Neural progenitor cell (in vitro differentiated cells): ENCODE results near the gene THRA. TPM values are rescaled to one million over a fixed set of nuclear protein-coding genes. Genes with fewer than 3 reads are reported as not detected.

Experiments used
- DNase-seq: peaks from one replicate; pipeline ENCODE4 v3.0.0-alpha.2; 2016; ENCODE audit warnings: low spot score
- H2AFZ ChIP-seq: fragments of 200-600 bp; sonication (generic); replicated peaks from 2 replicates; pipeline ENCODE4 v1.6.1; 2016; ENCODE audit warnings: antibody characterized with exemption
- H3F3A ChIP-seq: fragments of 200-600 bp; sonication (generic); 2 replicates; pipeline ENCODE4 v1.6.1; 2016; ENCODE audit warnings: antibody characterized with exemption, low read depth
- H3K27ac ChIP-seq: fragments of 200-600 bp; sonication (generic); 2 replicates; pipeline ENCODE4 v1.5.1; 2016; ENCODE audit warnings: mild to moderate bottlenecking
- H3K27me3 ChIP-seq: fragments of 200-600 bp; sonication (generic); 2 replicates; pipeline ENCODE4 v1.6.1; 2016; ENCODE audit warnings: mild to moderate bottlenecking, moderate library complexity
- H3K36me3 ChIP-seq: fragments of 200-600 bp; sonication (generic); 2 replicates; pipeline ENCODE4 v1.5.1; 2016
- H3K4me1 ChIP-seq: fragments of 200-600 bp; sonication (generic); 2 replicates; pipeline ENCODE4 v1.6.1; 2016; ENCODE audit warnings: mixed run types
- H3K4me2 ChIP-seq: fragments of 200-600 bp; sonication (generic); 2 replicates; pipeline ENCODE4 v1.6.1; 2016
- H3K4me3 ChIP-seq: fragments of 200-600 bp; sonication (generic); 2 replicates; pipeline ENCODE4 v1.5.1; 2016
- H3K79me2 ChIP-seq: fragments of 200-600 bp; sonication (generic); 2 replicates; pipeline ENCODE4 v1.6.1; 2016; ENCODE audit warnings: low read depth
- H3K9ac ChIP-seq: fragments of 200-600 bp; sonication (generic); 2 replicates; pipeline ENCODE4 v1.6.1; 2016
- H3K9me3 ChIP-seq: fragments of 200-600 bp; sonication (generic); 2 replicates; pipeline ENCODE4 v1.5.1; 2016; ENCODE audit warnings: low read depth
- H4K20me1 ChIP-seq: fragments of 200-600 bp; sonication (generic); 2 replicates; pipeline ENCODE4 v1.6.1; 2016; ENCODE audit warnings: low read depth
- H3K27ac Mint-ChIP-seq: 3 replicates; pipeline ENCODE4 v1.8.0; 2021; ENCODE audit warnings: mixed read lengths
- H3K27me3 Mint-ChIP-seq: 2 replicates; pipeline ENCODE4 v1.8.0; 2022; ENCODE audit warnings: low read depth, mild to moderate bottlenecking, inconsistent platforms, moderate library complexity, mixed read lengths; ENCODE audit not compliant: insufficient read depth
- H3K36me3 Mint-ChIP-seq: 3 replicates; pipeline ENCODE4 v1.8.0; 2021; ENCODE audit warnings: mixed read lengths
- H3K4me1 Mint-ChIP-seq: 3 replicates; pipeline ENCODE4 v1.8.0; 2021; ENCODE audit warnings: mixed read lengths
- H3K4me3 Mint-ChIP-seq: 3 replicates; pipeline ENCODE4 v1.8.0; 2021; ENCODE audit warnings: mild to moderate bottlenecking, moderate library complexity, mixed read lengths
- H3K9me3 Mint-ChIP-seq: 3 replicates; pipeline ENCODE4 v1.8.0; 2020; ENCODE audit warnings: mixed read lengths
- EZH2 ChIP-seq: fragments of 200-600 bp; sonication (generic); IDR thresholded peaks from 2 replicates; pipeline ENCODE4 v1.6.1; 2017; ENCODE audit warnings: antibody characterized with exemption, mild to moderate bottlenecking, moderate library complexity
- EZH2phosphoT487 ChIP-seq: fragments of 200-600 bp; sonication (generic); IDR thresholded peaks from 2 replicates; pipeline ENCODE4 v1.6.1; 2017; ENCODE audit warnings: antibody characterized with exemption
- total RNA-seq: library from RNA; depleted of rRNA; stranded (reverse); fragments of >200 nt; gene quantifications from 2 replicates; pipeline ENCODE4 v1.2.3, GENCODE V29; 2015; ENCODE audit warnings: low replicate concordance
- TF ChIP-seq, protein P1 (sequence below): fragments of 200-600 bp; sonication (generic); IDR thresholded peaks from 2 replicates; pipeline ENCODE4 v1.5.1; 2017; ENCODE audit warnings: antibody characterized with exemption, mild to moderate bottlenecking

Gene THRA
- total RNA-seq, 1 donor from 2014 or later: 14.5 TPM

GRCh38 chr17:40022497-40022896 lies 40.3 kb upstream of the THRA start:
- Histone ChIP-seq H3K27me3 (no peaks in the 10 kb centered on the region), H3K9ac (no peak overlapping the region), H3F3A (peaks cover 25% of the 10 kb centered on the region), H3K27ac (no peak overlapping the region), H3K36me3 (no peaks in the 10 kb centered on the region), H3K9me3 (no peaks in the 10 kb centered on the region), H3K4me3 (no peak overlapping the region), H3K4me2 (no peak overlapping the region), H2AFZ (no peak overlapping the region), H3K4me1 (peaks cover 17% of the 10 kb centered on the region), H3K79me2 (no peaks in the 10 kb centered on the region), H4K20me1 (peaks cover 4% of the 10 kb centered on the region)
- no peak overlapping the region for H3K4me3 Mint-ChIP-seq
- H3K4me1 Mint-ChIP-seq: peaks cover 21% of the 10 kb centered on the region
- no peak for DNase-seq
- H3K36me3 Mint-ChIP-seq: peaks cover 23% of the 10 kb centered on the region
- TF ChIP-seq EZH2phosphoT487 (no peak), EZH2 (no peak)
- TF ChIP-seq, protein P1, sequence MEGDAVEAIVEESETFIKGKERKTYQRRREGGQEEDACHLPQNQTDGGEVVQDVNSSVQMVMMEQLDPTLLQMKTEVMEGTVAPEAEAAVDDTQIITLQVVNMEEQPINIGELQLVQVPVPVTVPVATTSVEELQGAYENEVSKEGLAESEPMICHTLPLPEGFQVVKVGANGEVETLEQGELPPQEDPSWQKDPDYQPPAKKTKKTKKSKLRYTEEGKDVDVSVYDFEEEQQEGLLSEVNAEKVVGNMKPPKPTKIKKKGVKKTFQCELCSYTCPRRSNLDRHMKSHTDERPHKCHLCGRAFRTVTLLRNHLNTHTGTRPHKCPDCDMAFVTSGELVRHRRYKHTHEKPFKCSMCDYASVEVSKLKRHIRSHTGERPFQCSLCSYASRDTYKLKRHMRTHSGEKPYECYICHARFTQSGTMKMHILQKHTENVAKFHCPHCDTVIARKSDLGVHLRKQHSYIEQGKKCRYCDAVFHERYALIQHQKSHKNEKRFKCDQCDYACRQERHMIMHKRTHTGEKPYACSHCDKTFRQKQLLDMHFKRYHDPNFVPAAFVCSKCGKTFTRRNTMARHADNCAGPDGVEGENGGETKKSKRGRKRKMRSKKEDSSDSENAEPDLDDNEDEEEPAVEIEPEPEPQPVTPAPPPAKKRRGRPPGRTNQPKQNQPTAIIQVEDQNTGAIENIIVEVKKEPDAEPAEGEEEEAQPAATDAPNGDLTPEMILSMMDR: no peak
- no peaks in the 10 kb centered on the region for H3K9me3 Mint-ChIP-seq
- no peak overlapping the region for H3K27ac Mint-ChIP-seq
- H3K27me3 Mint-ChIP-seq: no peaks in the 10 kb centered on the region

DNA sequence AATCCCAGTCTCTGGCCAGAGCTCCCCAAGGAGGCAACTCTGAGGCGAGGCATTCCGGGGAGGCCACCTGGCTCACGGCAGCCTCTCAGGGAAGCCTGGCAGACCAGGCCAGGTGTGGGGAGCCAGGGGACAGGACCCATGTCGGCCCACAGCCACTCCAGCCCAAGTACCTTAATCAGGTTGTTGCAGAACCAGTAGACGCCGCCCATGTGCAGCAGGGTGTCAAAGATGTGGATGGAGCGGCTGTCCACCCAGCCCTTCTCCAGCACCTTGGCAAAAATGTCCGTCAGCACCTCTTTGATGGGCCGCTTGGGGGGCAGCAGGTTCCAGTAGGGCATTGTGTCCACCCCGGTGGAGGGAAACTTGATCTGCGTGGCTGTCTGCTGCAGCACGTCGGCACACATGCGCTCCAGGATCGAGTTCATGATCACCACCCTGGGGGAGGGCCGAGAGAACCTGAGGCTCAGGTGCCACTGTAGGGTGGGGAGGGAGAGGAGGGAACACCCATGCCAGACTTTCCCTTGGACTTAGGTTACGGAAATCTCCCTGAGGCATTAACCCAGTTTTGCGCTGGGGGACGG lies 39.7 kb upstream of the THRA start:
- Histone ChIP-seq H3K27ac (no peak overlapping the region), H3K36me3 (no peaks in the 10 kb centered on the region), H3F3A (peaks cover 26% of the 10 kb centered on the region), H3K4me2 (no peak overlapping the region), H3K4me3 (no peak overlapping the region), H3K79me2 (no peaks in the 10 kb centered on the region), H4K20me1 (peaks cover 4% of the 10 kb centered on the region), H3K9ac (no peak overlapping the region), H3K4me1 (peaks cover 15% of the 10 kb centered on the region), H3K27me3 (no peaks in the 10 kb centered on the region), H2AFZ (no peak overlapping the region), H3K9me3 (no peaks in the 10 kb centered on the region)
- no peak overlapping the region for H3K27ac Mint-ChIP-seq
- DNase-seq: no peak
- H3K9me3 Mint-ChIP-seq: no peaks in the 10 kb centered on the region
- H3K27me3 Mint-ChIP-seq: no peaks in the 10 kb centered on the region
- H3K4me3 Mint-ChIP-seq: no peak overlapping the region
- peaks cover 23% of the 10 kb centered on the region for H3K36me3 Mint-ChIP-seq
- TF ChIP-seq, protein P1: no peak
- TF ChIP-seq EZH2phosphoT487: no peak
- no peak for TF ChIP-seq EZH2
- H3K4me1 Mint-ChIP-seq: peaks cover 17% of the 10 kb centered on the region

DNA sequence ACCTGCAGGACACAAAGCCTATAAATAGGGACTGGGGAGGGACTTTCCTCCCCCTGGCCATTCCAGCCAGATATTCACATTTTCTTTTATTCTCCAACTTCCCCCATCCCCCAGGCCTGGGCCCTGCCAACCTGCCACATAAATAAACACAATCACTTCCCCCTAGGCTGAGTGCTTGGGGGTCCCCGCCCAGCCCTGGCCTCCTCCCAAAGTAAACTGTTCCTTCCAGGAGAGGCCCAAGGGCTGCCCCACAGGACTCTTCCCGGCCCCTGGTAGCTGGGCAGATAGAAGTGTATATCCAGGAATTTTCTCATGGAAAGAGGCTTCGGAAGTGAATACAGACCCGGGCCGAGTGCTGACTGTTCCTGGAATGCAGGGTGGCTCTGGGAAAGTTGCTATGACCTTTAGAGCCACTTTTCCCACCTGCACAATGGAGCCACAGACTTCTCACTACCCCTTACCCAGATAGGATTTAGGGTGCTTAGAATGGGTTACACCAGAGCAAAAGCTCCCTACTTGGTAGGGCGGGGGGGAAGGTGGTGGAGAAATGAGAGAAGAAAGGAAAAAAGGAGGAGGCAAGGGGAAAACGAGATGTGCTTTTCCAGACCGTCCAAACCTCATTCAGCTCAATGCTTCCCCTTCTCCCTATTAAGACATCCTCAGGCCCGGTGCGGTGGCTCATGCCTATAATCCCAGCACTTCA lies 39.0 kb upstream of the THRA start:
- H3K27me3 ChIP-seq: no peaks in the 10 kb centered on the region
- Mint-ChIP-seq H3K36me3 (peaks cover 26% of the 10 kb centered on the region), H3K9me3 (no peaks in the 10 kb centered on the region), H3K4me1 (peaks cover 11% of the 10 kb centered on the region), H3K27me3 (peaks cover under 1% of the 10 kb centered on the region), H3K27ac (no peak overlapping the region), H3K4me3 (no peak overlapping the region)
- no peak overlapping the region for H3K27ac ChIP-seq
- TF ChIP-seq EZH2: no peak
- no peaks in the 10 kb centered on the region for H3K36me3 ChIP-seq
- H3K4me1 ChIP-seq: peaks cover 8% of the 10 kb centered on the region
- DNase-seq: no peak
- H3K4me2 ChIP-seq: no peak overlapping the region
- no peak overlapping the region for H3K4me3 ChIP-seq
- no peaks in the 10 kb centered on the region for H4K20me1 ChIP-seq
- no peak overlapping the region for H2AFZ ChIP-seq
- no peaks in the 10 kb centered on the region for H3K9me3 ChIP-seq
- peaks cover 19% of the 10 kb centered on the region for H3F3A ChIP-seq
- H3K79me2 ChIP-seq: no peaks in the 10 kb centered on the region
- no peak overlapping the region for H3K9ac ChIP-seq

DNA sequence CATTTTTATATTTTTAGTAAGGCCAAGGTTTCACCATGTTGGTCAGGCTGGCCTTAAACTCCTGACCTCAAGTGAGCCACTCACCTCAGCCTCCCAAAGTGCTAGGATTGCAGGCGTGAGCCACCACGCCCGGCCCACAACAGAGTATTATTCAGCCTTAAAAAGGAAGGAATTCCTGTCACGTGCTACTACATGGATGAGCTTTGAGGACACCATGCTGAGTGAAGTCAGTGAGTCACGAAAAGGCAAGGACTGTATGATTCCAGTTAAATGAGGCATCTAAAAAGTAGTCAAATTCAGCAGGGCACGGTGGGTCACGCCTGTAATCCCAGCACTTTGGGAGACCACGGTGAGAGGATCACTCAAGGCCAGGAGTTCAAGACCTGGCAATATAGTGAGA lies 37.9 kb upstream of the THRA start:
- Mint-ChIP-seq H3K4me1 (peaks cover 6% of the 10 kb centered on the region), H3K9me3 (no peaks in the 10 kb centered on the region), H3K36me3 (peaks cover 29% of the 10 kb centered on the region), H3K27ac (no peak overlapping the region), H3K27me3 (peaks cover 3% of the 10 kb centered on the region), H3K4me3 (no peak overlapping the region)
- no peak for DNase-seq
- Histone ChIP-seq H3K27me3 (no peaks in the 10 kb centered on the region), H3K36me3 (no peaks in the 10 kb centered on the region), H3K4me1 (no peaks in the 10 kb centered on the region), H4K20me1 (no peaks in the 10 kb centered on the region), H3K79me2 (no peaks in the 10 kb centered on the region), H3K9me3 (no peaks in the 10 kb centered on the region), H3K4me2 (no peak overlapping the region), H3K4me3 (no peak overlapping the region), H3F3A (peaks cover 8% of the 10 kb centered on the region), H2AFZ (no peak overlapping the region), H3K27ac (no peak overlapping the region), H3K9ac (no peak overlapping the region)
- TF ChIP-seq, protein P1: no peak
- no peak for TF ChIP-seq EZH2
